Left ventricle myocardium superior (tissue), 1 donor: Measurements from ENCODE around the gene RAB8B. TPM values are rescaled to one million over a fixed set of nuclear protein-coding genes. Genes with fewer than 3 reads are reported as not detected.
A peak's percentile ranks its signal among the peaks of the same experiment; 100 is the strongest.

Source experiments
- ATAC-seq: fragments of 200-7000 bp; cut with Tn5 transposase; one replicate; pipeline ENCODE4 v1.9.1; 2020; ENCODE audit warnings: mild to moderate bottlenecking, moderate library complexity
- DNase-seq: peaks from one replicate; pipeline ENCODE4 v3.0.0-alpha.2; 2020
- intact Hi-C: fragments of 100-400 bp; cut with micrococcal nuclease; formaldehyde crosslinking; loops from one replicate; pipeline ENCODE4 v1.11.0; 2022
- total RNA-seq: library from RNA; stranded (reverse); fragmentation: NEBNext Ultra II Directional; extraction: Animal tissue kit (Norgen Biotek cat#: 25700); gene quantifications from one replicate; pipeline ENCODE4 v1.2.1, GENCODE V29; 2021
- donor health status: DM: no; HTN: yes; CAD: no; lungs with severe emphysema.

RAB8B gene
- total RNA-seq, 1 donor from 2014 or later = 9.1 TPM

DNA sequence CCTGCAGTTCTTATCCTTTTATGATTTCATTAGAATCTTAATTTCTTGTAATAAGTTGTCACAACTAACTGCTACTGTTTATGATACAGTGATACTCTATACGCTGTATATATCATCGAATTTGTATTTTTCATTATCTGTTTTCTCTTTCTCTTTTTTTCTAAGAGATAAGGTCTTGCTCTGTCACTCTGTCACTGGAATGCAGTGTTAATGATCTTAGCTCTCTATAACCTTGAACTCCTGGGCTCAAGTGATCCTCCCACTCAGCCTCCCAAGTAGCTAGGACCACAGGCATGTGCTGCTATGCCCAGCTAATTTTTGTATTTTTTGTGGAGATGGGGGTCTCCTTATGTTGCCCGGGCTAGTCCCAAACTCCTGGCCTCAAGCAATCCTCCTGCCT is 102.8 kb downstream of the RAB8B start:
- ATAC-seq (no peak), DNase-seq (no peak)
- intact Hi-C loops = no loop called here

- intact Hi-C loops = no loop called here
- DNase-seq (no peak), ATAC-seq (no peak)
Observed at GRCh38 chr15:63292771-63293170, 103.4 kb downstream of the RAB8B start.

DNA sequence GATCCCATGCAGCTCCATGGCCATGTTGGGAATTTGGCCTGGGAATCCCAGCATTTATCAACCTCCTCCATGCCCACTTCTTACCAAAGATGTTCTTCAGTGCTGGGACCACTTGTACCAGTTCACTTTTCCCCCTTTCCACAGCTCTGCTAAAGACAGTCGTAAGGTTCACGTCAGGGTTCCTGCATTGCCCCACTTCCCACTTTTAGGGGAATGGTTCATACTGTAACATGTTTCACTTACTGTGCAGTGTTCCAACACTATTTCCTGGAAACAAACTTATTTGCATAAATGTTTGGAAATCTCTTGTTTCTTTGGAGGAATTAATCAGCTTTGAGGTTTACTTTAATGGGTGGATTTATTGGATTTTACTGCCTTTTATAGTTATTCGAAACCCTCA is 105.0 kb downstream of the RAB8B start:
- DNase-seq = no peak
- intact Hi-C loops = no loop called here
- ATAC-seq = no peak

DNA sequence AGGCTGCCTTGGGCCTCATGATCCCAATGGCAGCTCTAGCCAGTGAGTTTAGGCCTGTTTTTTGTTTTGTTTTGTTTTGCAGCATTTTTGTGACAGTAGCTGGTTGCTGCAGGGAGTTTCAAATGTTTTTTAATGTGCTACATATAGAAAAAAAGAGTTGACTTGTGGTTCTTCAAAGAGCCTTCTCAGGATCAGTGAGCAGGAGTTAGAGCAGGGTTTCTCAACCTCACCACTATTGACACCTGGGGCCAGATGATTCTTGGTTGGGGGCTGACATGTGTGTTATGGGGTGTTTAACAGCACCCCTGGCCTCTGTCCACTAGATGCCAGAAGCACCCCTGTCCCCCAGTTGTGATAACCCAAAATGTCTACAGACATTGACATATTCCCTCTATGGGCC is 105.9 kb downstream of the RAB8B start:
- intact Hi-C loops = no loop called here
- ATAC-seq = no peak

GRCh38 chr15:63296195-63296594 is 106.8 kb downstream of the RAB8B start:
- intact Hi-C loops = no loop called here
- ATAC-seq = peak; percentile 51
- DNase-seq = no peak

More for the DNA sequence above, 105.9 kb downstream of the RAB8B start:
- no peak for DNase-seq

DNA sequence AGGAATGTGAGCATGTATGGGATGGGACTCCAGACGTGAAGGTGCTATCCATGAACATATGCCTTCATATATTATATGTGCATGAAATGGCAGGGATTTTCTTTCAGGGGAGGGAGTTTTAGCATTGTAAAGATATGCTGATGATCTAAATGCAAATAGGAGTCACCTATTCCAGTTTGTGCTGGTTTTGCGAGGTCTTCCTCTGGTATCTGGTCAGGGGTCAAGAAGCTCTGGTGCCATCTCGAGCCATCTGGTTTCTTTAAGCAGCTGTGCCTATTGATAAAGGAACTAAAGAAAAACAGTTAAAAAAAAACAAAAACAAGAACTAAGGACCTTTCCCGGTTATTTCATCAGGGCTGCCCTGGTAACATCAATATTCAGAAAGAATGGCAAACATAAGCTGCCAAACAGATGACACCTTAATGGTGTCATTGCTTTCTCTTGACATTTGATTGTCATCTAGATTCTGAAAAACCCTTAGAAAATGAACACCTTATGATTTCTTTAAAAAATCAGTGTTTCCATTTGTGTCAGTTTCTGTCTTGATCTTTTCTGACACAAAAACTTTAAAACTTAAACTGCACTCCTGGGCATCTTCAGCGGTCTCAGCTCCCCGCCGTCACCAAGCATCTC is 110.7 kb downstream of the RAB8B start:
- no peak for ATAC-seq

GRCh38 chr15:63301088-63301487 is 111.7 kb downstream of the RAB8B start:
- ATAC-seq = no peak
- DNase-seq = no peak
- intact Hi-C loops = no loop called here

More for the DNA sequence above, 110.7 kb downstream of the RAB8B start:
- no peak for DNase-seq
- intact Hi-C loops = no loop called here

GRCh38 chr15:63305260-63305659 is 115.9 kb downstream of the RAB8B start:
- intact Hi-C loops = no loop called here
- ATAC-seq = no peak

DNA sequence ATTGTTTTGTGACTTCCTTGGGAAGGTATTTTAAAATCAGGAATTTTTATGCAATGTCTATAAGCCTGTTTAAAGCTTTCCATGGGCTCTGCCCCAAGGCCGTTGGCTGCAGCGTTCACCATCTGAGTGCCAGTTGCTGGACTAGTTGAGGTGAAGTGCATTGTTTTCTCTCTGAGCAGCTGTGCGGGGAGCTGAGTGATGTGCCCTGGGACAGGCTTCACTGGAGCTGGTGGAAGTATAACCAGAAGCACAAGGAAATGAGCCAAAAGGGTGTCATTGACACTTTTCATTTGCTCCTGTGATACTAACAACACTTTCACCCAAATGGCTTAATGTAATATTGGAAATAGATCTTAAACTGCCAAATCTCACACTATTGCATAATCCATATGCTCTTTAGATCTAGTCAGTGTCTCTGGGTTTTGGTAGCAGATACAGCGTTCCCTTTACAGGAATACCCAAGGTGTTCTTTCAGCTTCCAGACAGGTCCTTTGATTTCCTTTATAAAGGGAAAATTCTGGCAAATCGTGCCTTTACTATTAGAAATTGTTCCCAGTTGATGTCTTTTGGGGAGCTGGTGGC is 117.2 kb downstream of the RAB8B start:
- ATAC-seq = no peak
- intact Hi-C loops = no loop called here

More at GRCh38 chr15:63305260-63305659, 115.9 kb downstream of the RAB8B start:
- no peak for DNase-seq

GRCh38 chr15:63308491-63308890 is 119.1 kb downstream of the RAB8B start:
- intact Hi-C loops = no loop called here
- DNase-seq = no peak

More for the DNA sequence above, 117.2 kb downstream of the RAB8B start:
- DNase-seq = no peak

DNA sequence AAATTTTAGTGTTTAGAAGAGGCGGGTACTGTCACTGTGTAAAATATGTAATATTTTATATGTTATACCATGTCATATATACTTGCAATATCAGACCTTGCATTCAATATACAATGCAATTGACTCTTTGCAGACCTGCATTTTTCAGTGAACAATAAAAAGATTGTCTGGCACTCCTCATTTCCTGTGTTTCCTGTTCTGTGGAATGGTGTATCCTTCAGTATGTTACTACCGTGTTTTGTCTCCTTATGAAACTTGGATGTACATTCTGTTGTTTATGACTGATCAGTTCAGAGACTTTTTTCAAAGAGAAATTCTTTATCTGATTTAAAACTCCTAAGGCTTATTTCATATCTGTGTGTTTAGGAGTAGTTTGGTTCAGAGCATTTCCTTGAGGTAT is 119.5 kb downstream of the RAB8B start:
- ATAC-seq (no peak), DNase-seq (no peak)
- intact Hi-C loops = no loop called here

More at GRCh38 chr15:63308491-63308890, 119.1 kb downstream of the RAB8B start:
- ATAC-seq = no peak

DNA sequence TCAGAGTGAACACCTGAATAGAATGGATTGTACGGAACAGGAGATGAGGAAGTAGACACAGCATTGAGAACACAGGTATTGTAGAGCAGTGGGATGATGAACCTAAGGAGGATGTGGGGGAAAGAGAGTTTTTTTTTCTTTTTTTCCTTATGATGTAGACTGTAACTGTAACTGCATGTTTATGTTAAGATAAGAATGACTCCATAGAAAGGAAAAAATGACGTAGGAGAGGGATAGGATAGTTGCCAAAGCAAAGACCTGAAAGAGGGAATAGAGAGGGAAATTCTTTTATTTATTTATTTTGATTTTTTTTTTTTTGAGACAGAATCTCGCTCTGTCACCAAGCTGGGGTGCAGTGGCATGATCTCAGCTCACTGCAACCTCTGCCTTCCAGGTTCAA is 121.2 kb downstream of the RAB8B start:
- no peak for DNase-seq
- intact Hi-C loops = no loop called here
- ATAC-seq = no peak

DNA sequence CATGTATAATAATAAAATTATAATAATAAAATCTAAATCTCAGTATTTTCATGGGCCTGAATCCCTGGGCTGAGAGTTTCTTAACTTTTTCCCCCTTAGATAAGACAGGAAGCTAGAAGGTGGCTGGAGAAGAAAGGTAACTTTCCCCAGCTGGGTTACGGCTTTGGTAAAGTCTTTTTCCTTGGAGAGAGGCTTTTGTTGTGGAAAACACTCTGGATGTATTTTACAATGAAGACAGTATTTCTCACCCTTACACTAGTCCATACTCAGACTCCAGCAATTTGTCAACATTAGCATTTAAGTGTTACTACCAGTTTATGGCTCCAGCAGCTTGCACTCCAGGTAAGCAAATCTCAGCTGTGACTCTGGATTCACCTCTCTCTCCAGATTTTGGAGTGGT is 122.9 kb downstream of the RAB8B start:
- DNase-seq (no peak), ATAC-seq (no peak)
- intact Hi-C loops = no loop called here

- intact Hi-C loops = no loop called here
- DNase-seq (no peak), ATAC-seq (no peak)
Observed at GRCh38 chr15:63313825-63314224, 124.4 kb downstream of the RAB8B start.

GRCh38 chr15:63314409-63314808 is 125.0 kb downstream of the RAB8B start:
- DNase-seq (no peak), ATAC-seq (no peak)
- intact Hi-C loops = no loop called here

Other genes starting within 250 kb of the RAB8B start
- 14,056 TPM for gene TPM1, start 146.9 kb upstream of the RAB8B start, total RNA-seq
- 26.0 TPM for gene LACTB, start 67.7 kb upstream of the RAB8B start, total RNA-seq
- 157 TPM for gene RPS27L, start 32.1 kb upstream of the RAB8B start, total RNA-seq
- gene APH1B, start 88.0 kb downstream of the RAB8B start, total RNA-seq = 5.6 TPM
- 0.74 TPM for gene CA12, start 192.2 kb downstream of the RAB8B start, total RNA-seq